Liver (tissue), 9 donors: ENCODE data around the gene C1orf94. TPM values are rescaled to one million over a fixed set of nuclear protein-coding genes. Genes with fewer than 3 reads are reported as not detected.

Experiments used
- DNase-seq: peaks from one replicate; pipeline ENCODE4 v3.0.0-alpha.2; 2017; ENCODE audit warnings: low spot score
- H3K27ac ChIP-seq, 2 donors: one replicate each; pipeline ENCODE4 v1.7.0; 2013; ENCODE audit warnings: inconsistent platforms in 2 of 2, low read length in 2 of 2, control low read depth in 1 of 2, low read depth in 1 of 2, mild to moderate bottlenecking in 1 of 2
- H3K27me3 ChIP-seq, 4 donors: one replicate each; pipeline versions ENCODE4 v1.6.1 to v1.7.0; 2013; ENCODE audit warnings: low read length in 3 of 4, inconsistent platforms in 1 of 4, mild to moderate bottlenecking in 1 of 4, moderate library complexity in 1 of 4; ENCODE audit not compliant: control insufficient read depth in 4 of 4, insufficient read depth in 4 of 4
- H3K36me3 ChIP-seq, 4 donors: one replicate each; pipeline versions ENCODE4 v1.6.1 to v1.7.0; 2013; ENCODE audit warnings: low read length in 3 of 4, mild to moderate bottlenecking in 3 of 4, low read depth in 1 of 4, moderate library complexity in 1 of 4; ENCODE audit not compliant: control insufficient read depth in 4 of 4, insufficient read depth in 3 of 4
- H3K4me1 ChIP-seq, 4 donors: one replicate each; pipeline versions ENCODE4 v1.6.1 to v1.7.0; 2013; ENCODE audit warnings: low read length in 3 of 4, mild to moderate bottlenecking in 3 of 4, moderate library complexity in 1 of 4; ENCODE audit not compliant: control insufficient read depth in 4 of 4, insufficient read depth in 4 of 4
- H3K4me3 ChIP-seq, 3 donors: one replicate each; pipeline versions ENCODE4 v1.6.1 to v1.7.0; 2013; ENCODE audit warnings: low read length in 3 of 3, control low read depth in 1 of 3, low read depth in 1 of 3, mild to moderate bottlenecking in 1 of 3
- H3K9ac ChIP-seq, 2 donors: one replicate each; pipeline ENCODE4 v1.7.0; 2013; ENCODE audit warnings: low read length in 2 of 2, mild to moderate bottlenecking in 2 of 2, moderate library complexity in 2 of 2, control low read depth in 1 of 2, low read depth in 1 of 2
- H3K9me3 ChIP-seq, 4 donors: one replicate each; pipeline versions ENCODE4 v1.6.1 to v1.7.0; 2013; ENCODE audit warnings: low read length in 3 of 4; ENCODE audit not compliant: control insufficient read depth in 4 of 4
- ATF3 ChIP-seq: IDR thresholded peaks from 2 replicates; pipeline ENCODE4 v1.6.1; 2016; ENCODE audit warnings: antibody characterized with exemption
- CTCF ChIP-seq: fragments of 150-350 bp; IDR thresholded peaks from 2 replicates; pipeline ENCODE4 v1.5.1; 2017; ENCODE audit warnings: improper control_type of control experiment, low read depth, low read length; ENCODE audit not compliant: missing input control
- EGR1 ChIP-seq, 2 donors: IDR thresholded peaks; 2 replicates each; pipeline ENCODE4 v1.6.1; 2016 to 2018; ENCODE audit warnings: antibody characterized with exemption in 2 of 2, low read depth in 2 of 2
- FOXA1 ChIP-seq: IDR thresholded peaks from 2 replicates; pipeline ENCODE4 v1.6.1; 2016; ENCODE audit warnings: antibody characterized with exemption
- FOXA2 ChIP-seq: IDR thresholded peaks from 2 replicates; pipeline ENCODE4 v1.6.1; 2016; ENCODE audit warnings: antibody characterized with exemption
- GABPA ChIP-seq, 2 donors: IDR thresholded peaks in 1 of 2; conservative IDR thresholded peaks in 1 of 2; 2 replicates each; pipeline ENCODE4 v1.6.1; 2016; ENCODE audit warnings: antibody characterized with exemption in 2 of 2, mild to moderate bottlenecking in 1 of 2, moderate library complexity in 1 of 2
- HNF4A ChIP-seq, 2 donors: conservative IDR thresholded peaks; 2 replicates each; pipeline ENCODE4 v1.6.1; 2016; ENCODE audit warnings: antibody characterized with exemption in 2 of 2, mild to moderate bottlenecking in 2 of 2
- HNF4G ChIP-seq: IDR thresholded peaks from 2 replicates; pipeline ENCODE4 v1.6.1; 2016; ENCODE audit warnings: antibody characterized with exemption
- JUND ChIP-seq, 2 donors: IDR thresholded peaks; 2 replicates each; pipeline ENCODE4 v1.6.1; 2016; ENCODE audit warnings: antibody characterized with exemption in 2 of 2
- MAX ChIP-seq: IDR thresholded peaks from 2 replicates; pipeline ENCODE4 v1.6.1; 2016; ENCODE audit warnings: antibody characterized with exemption
- NR2F2 ChIP-seq: IDR thresholded peaks from 2 replicates; pipeline ENCODE4 v1.6.1; 2016; ENCODE audit warnings: antibody characterized with exemption
- RAD21 ChIP-seq, 2 donors: IDR thresholded peaks; 2 replicates each; pipeline ENCODE4 v1.6.1; 2016; ENCODE audit warnings: antibody characterized with exemption in 2 of 2, mild to moderate bottlenecking in 2 of 2
- REST ChIP-seq: IDR thresholded peaks from 2 replicates; pipeline ENCODE4 v1.6.1; 2016; ENCODE audit warnings: antibody characterized with exemption, mild to moderate bottlenecking
- TAF1 ChIP-seq: conservative IDR thresholded peaks from 2 replicates; pipeline ENCODE4 v1.6.1; 2016; ENCODE audit warnings: antibody characterized with exemption, mild to moderate bottlenecking
- YY1 ChIP-seq: IDR thresholded peaks from 2 replicates; pipeline ENCODE4 v1.6.1; 2016; ENCODE audit warnings: antibody characterized with exemption, mild to moderate bottlenecking
- ZBTB33 ChIP-seq: IDR thresholded peaks from 2 replicates; pipeline ENCODE4 v1.6.1; 2016; ENCODE audit warnings: antibody characterized with exemption
- WGBS: extraction: QIAGEN DNeasy Blood & Tissue Kit; methylation state at CpG from one replicate; pipeline ENCODE4 v1.1.7; 2013; 5-methylcytosine and 5-hydroxymethylcytosine counted together
- polyA plus RNA-seq, 2 donors: library from polyadenylated mRNA; stranded (reverse) in 1 of 2; unstranded in 1 of 2; fragments of 200-250 nt in 1 of 2; fragments of >200 nt in 1 of 2; fragmentation: Nextera tagmentation in 1 of 2; extraction: Ambion mirVana in 1 of 2; gene quantifications; one replicate each; pipeline versions ENCODE4 v1.2.1 to v1.2.3, GENCODE V29; 2013 to 2015
- total RNA-seq, 2 donors: library from RNA; depleted of rRNA; stranded (reverse); fragments of >200 nt; gene quantifications; one replicate each; pipeline ENCODE4 v1.2.3, GENCODE V29; 2014
- donor health status: healthy.
- donor health status: healthy.
- donor health status: healthy.
- donor health status: healthy.
- donor health status: healthy.

The C1orf94 gene
- total and polyA plus RNA-seq, 4 donors, result not detected

GRCh38 chr1:34130306-34130705 lies 46.4 kb upstream of the C1orf94 start:
- H3K27ac ChIP-seq, result no peak overlapping the region
- H3K4me1 ChIP-seq, result no peaks in the 10 kb centered on the region
- peaks cover 0 to 4% (median 0%) of the 10 kb centered on the region in 4 donors for H3K27me3 ChIP-seq
- H3K9ac ChIP-seq, result no peak overlapping the region
- no peak for DNase-seq
- H3K36me3 ChIP-seq, result no peaks in the 10 kb centered on the region
- TF ChIP-seq FOXA2, result no peak
- WGBS, result 79% methylated on average over 5 of the region's 5 CpGs
- H3K9me3 ChIP-seq, result no peaks in the 10 kb centered on the region
- H3K4me3 ChIP-seq, result no peak overlapping the region

GRCh38 chr1:34131396-34132160 lies 45.1 kb upstream of the C1orf94 start:
- no peak overlapping the region for H3K27ac ChIP-seq
- no peak for DNase-seq
- WGBS, result 93% methylated on average over 3 of the region's 3 CpGs
- no peaks in the 10 kb centered on the region for H3K4me1 ChIP-seq
- no peak overlapping the region for H3K9ac ChIP-seq
- H3K36me3 ChIP-seq, result no peaks in the 10 kb centered on the region
- TF ChIP-seq GABPA (IDR thresholded peaks at IDR 0.05 in 1 of 2, conservative IDR thresholded peaks at IDR 0.05 in 1 of 2) (no peak), RAD21 (IDR thresholded peaks at IDR 0.05) (no peak), JUND (IDR thresholded peaks at IDR 0.05) (no peak), HNF4A (conservative IDR thresholded peaks at IDR 0.05) (no peak), NR2F2 (no peak), TAF1 (no peak), FOXA2 (no peak), REST (no peak), EGR1 (IDR thresholded peaks at IDR 0.05; ENCODE audit: low read depth in 2 of 2) (no peak), ATF3 (no peak), CTCF (no peak), MAX (no peak), YY1 (no peak), ZBTB33 (no peak), FOXA1 (no peak), HNF4G (no peak)
- H3K27me3 ChIP-seq, result peaks cover 0 to 4% (median 0%) of the 10 kb centered on the region in 4 donors
- no peak overlapping the region for H3K4me3 ChIP-seq
- no peaks in the 10 kb centered on the region for H3K9me3 ChIP-seq
